Hepatocyte (in vitro differentiated cells): ENCODE measurements around the gene CACNA2D1.

ENCODE experiments used
- EZH2phosphoT487 ChIP-seq: fragments of 200-600 bp; sonication (generic); IDR thresholded peaks from one replicate; pipeline ENCODE4 v1.6.1; 2018; ENCODE audit warnings: antibody characterized with exemption, mild to moderate bottlenecking, low read depth, moderate library complexity; ENCODE audit not compliant: unreplicated experiment, severe bottlenecking
- TF ChIP-seq, protein P1 (sequence below): fragments of 200-600 bp; sonication (generic); IDR thresholded peaks from 2 replicates; pipeline ENCODE4 v1.5.1; 2016; ENCODE audit warnings: antibody characterized with exemption, mild to moderate bottlenecking; ENCODE audit not compliant: poor library complexity

DNA sequence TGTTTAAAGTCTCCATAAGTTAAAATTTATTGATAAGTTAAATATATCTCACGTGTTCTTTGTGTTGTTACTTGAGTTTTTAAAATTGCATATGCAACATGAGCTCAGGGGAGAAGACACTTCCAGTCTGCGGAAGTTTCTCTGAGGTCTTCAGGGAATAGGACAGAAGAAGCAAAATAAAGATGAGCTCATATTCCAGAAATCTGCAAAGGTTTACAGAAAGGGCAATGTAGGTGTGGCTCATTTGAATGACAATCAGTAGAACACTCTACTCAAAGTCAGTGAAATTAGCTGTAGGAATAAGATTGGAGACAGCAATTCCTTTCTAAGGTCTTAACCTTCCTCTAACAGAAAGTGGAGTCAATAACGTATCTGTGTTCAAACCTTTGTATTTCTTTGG, 53.7 kb downstream of the CACNA2D1 start:
- TF ChIP-seq, protein P1, sequence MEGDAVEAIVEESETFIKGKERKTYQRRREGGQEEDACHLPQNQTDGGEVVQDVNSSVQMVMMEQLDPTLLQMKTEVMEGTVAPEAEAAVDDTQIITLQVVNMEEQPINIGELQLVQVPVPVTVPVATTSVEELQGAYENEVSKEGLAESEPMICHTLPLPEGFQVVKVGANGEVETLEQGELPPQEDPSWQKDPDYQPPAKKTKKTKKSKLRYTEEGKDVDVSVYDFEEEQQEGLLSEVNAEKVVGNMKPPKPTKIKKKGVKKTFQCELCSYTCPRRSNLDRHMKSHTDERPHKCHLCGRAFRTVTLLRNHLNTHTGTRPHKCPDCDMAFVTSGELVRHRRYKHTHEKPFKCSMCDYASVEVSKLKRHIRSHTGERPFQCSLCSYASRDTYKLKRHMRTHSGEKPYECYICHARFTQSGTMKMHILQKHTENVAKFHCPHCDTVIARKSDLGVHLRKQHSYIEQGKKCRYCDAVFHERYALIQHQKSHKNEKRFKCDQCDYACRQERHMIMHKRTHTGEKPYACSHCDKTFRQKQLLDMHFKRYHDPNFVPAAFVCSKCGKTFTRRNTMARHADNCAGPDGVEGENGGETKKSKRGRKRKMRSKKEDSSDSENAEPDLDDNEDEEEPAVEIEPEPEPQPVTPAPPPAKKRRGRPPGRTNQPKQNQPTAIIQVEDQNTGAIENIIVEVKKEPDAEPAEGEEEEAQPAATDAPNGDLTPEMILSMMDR = no peak
- TF ChIP-seq EZH2phosphoT487 = no peak
